Loucy (cell line): ENCODE results near the gene CACNA1C.

Experiments
- H2AFZ ChIP-seq: fragments of 200-600 bp; sonication (generic); 2 replicates; pipeline ENCODE4 v1.6.0; 2016; ENCODE audit warnings: antibody characterized with exemption, mild to moderate bottlenecking, low read length, moderate library complexity
- H3F3A ChIP-seq: fragments of 200-600 bp; 2 replicates; pipeline ENCODE4 v1.6.0; 2016; ENCODE audit warnings: antibody characterized with exemption, low read depth, mild to moderate bottlenecking
- H3K27me3 ChIP-seq: fragments of 200-600 bp; sonication (generic); 2 replicates; pipeline ENCODE4 v1.6.1; 2014; ENCODE audit warnings: low read length, mild to moderate bottlenecking; ENCODE audit not compliant: insufficient read depth, poor library complexity, severe bottlenecking
- H3K36me3 ChIP-seq: fragments of 200-600 bp; sonication (generic); 2 replicates; pipeline ENCODE4 v1.6.1; 2016; ENCODE audit warnings: low read length; ENCODE audit not compliant: insufficient read depth
- H3K4me1 ChIP-seq: fragments of 200-600 bp; sonication (generic); 2 replicates; pipeline ENCODE4 v1.5.1; 2014; ENCODE audit warnings: low read length, mild to moderate bottlenecking; ENCODE audit not compliant: insufficient read depth, poor library complexity, severe bottlenecking
- H3K4me2 ChIP-seq: fragments of 200-600 bp; sonication (generic); 2 replicates; pipeline ENCODE4 v1.6.0; 2014; ENCODE audit warnings: antibody characterized with exemption, low read length, low read depth, mild to moderate bottlenecking; ENCODE audit not compliant: poor library complexity, severe bottlenecking
- H3K4me3 ChIP-seq: fragments of 200-600 bp; sonication (generic); 2 replicates; pipeline ENCODE4 v1.5.1; 2014; ENCODE audit warnings: low read length, mild to moderate bottlenecking, mixed read lengths; ENCODE audit not compliant: poor library complexity, severe bottlenecking
- H3K79me2 ChIP-seq: fragments of 200-600 bp; sonication (generic); 2 replicates; pipeline ENCODE4 v1.6.1; 2014; ENCODE audit warnings: low read length; ENCODE audit not compliant: insufficient read depth
- H3K9ac ChIP-seq: fragments of 200-600 bp; sonication (generic); 2 replicates; pipeline ENCODE4 v1.6.0; 2014; ENCODE audit warnings: mild to moderate bottlenecking, low read depth, low read length, moderate library complexity; ENCODE audit not compliant: poor library complexity, severe bottlenecking
- H3K9me2 ChIP-seq: fragments of 200-600 bp; sonication (generic); replicated peaks from 2 replicates; pipeline ENCODE4 v1.6.1; 2016; ENCODE audit warnings: low read depth, low read length, mixed read lengths
- H3K9me3 ChIP-seq: fragments of 200-600 bp; sonication (generic); 2 replicates; pipeline ENCODE4 v1.6.1; 2014; ENCODE audit warnings: mild to moderate bottlenecking, antibody characterized with exemption, low read length, low read depth; ENCODE audit not compliant: insufficient read depth
- H4K20me1 ChIP-seq: fragments of 200-600 bp; sonication (generic); 2 replicates; pipeline ENCODE4 v1.6.0; 2014; ENCODE audit warnings: antibody characterized with exemption, low read length, mild to moderate bottlenecking; ENCODE audit not compliant: insufficient read depth, poor library complexity, severe bottlenecking
- CTCF ChIP-seq: fragments of 200-600 bp; sonication (generic); conservative IDR thresholded peaks from 2 replicates; pipeline ENCODE4 v1.5.1; 2014; ENCODE audit warnings: mild to moderate bottlenecking, antibody characterized with exemption, low read length
- EZH2phosphoT487 ChIP-seq: fragments of 200-600 bp; IDR thresholded peaks from 2 replicates; pipeline ENCODE4 v1.6.1; 2018; ENCODE audit warnings: antibody characterized with exemption, mild to moderate bottlenecking, moderate library complexity, borderline replicate concordance

The CACNA1C gene

GRCh38 chr12:2183556-2184541, 131.1 kb downstream of the CACNA1C start:
- Histone ChIP-seq H3K9ac (no peak overlapping the region), H3K4me2 (no peak overlapping the region), H3K4me3 (no peak overlapping the region), H4K20me1 (no peaks in the 10 kb centered on the region), H3K9me3 (no peaks in the 10 kb centered on the region), H3F3A (no peaks in the 10 kb centered on the region), H3K9me2 (no peaks in the 10 kb centered on the region), H3K79me2 (peaks cover 8% of the 10 kb centered on the region), H3K27me3 (no peaks in the 10 kb centered on the region), H2AFZ (no peak overlapping the region), H3K36me3 (no peaks in the 10 kb centered on the region), H3K4me1 (peaks cover 47% of the 10 kb centered on the region)
- TF ChIP-seq CTCF (no peak; the same call in 1 of the 2 replicates), EZH2phosphoT487 (no peak)

GRCh38 chr12:2185751-2186341, 133.1 kb downstream of the CACNA1C start:
- H3K9me2 ChIP-seq: no peaks in the 10 kb centered on the region
- H3K27me3 ChIP-seq: no peaks in the 10 kb centered on the region
- no peaks in the 10 kb centered on the region for H3K36me3 ChIP-seq
- TF ChIP-seq CTCF (no peak), EZH2phosphoT487 (no peak)
- peaks cover 8% of the 10 kb centered on the region for H3K79me2 ChIP-seq
- H4K20me1 ChIP-seq: no peaks in the 10 kb centered on the region
- no peaks in the 10 kb centered on the region for H3K9me3 ChIP-seq
- peaks cover 48% of the 10 kb centered on the region for H3K4me1 ChIP-seq
- no peak overlapping the region for H3K4me3 ChIP-seq
- H3F3A ChIP-seq: no peaks in the 10 kb centered on the region
- no peak overlapping the region for H3K4me2 ChIP-seq
- H3K9ac ChIP-seq: no peak overlapping the region
- H2AFZ ChIP-seq: no peak overlapping the region

GRCh38 chr12:2187195-2187945, 134.6 kb downstream of the CACNA1C start:
- Histone ChIP-seq H3F3A (no peaks in the 10 kb centered on the region), H3K9me3 (no peaks in the 10 kb centered on the region), H3K9ac (peak overlapping the region; percentile 79), H3K4me2 (peak overlapping the region; percentile 72), H3K4me1 (peaks cover 38% of the 10 kb centered on the region), H3K27me3 (no peaks in the 10 kb centered on the region), H3K79me2 (peaks cover 8% of the 10 kb centered on the region), H3K4me3 (peak overlapping the region; percentile 71), H2AFZ (peak overlapping the region; percentile 53; the same call in 1 of the 2 replicates), H3K9me2 (no peaks in the 10 kb centered on the region), H4K20me1 (no peaks in the 10 kb centered on the region), H3K36me3 (no peaks in the 10 kb centered on the region)
- TF ChIP-seq CTCF (no peak), EZH2phosphoT487 (no peak)
